Breast epithelium (tissue), 3 donors: Measurements from ENCODE around the gene UGT1A9.

Experiments
- POLR2A ChIP-seq: fragments of 450-650 bp; IDR thresholded peaks from one replicate; pipeline ENCODE4 v1.6.1; 2016; ENCODE audit warnings: antibody characterized with exemption, mild to moderate bottlenecking, moderate library complexity
- TF ChIP-seq, protein P1 (sequence below), 3 donors: fragments of 450-650 bp; IDR thresholded peaks; one replicate each; pipeline ENCODE4 v1.5.1; 2016 to 2017; ENCODE audit warnings: antibody characterized with exemption in 3 of 3, mild to moderate bottlenecking in 3 of 3, moderate library complexity in 3 of 3

DNA sequence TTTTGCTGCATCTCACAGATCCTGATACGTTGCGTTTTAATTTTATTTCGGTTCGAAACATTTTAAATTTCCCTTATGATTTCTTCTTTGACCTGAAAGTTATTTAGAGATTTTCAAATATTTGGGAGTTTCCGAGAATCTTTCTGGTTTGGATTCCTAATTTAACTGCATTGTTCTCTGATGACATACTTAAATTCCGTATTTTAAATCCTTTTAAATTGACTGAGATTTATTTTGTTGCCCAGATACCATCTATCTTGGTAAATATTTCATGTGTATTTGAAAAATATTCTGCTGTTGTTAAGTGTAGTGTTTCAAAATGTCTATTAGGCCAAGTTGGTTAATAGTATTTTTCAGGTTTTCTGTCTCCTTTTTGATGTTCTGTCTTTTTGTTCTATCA is 144.2 kb downstream of the UGT1A9 start:
- TF ChIP-seq POLR2A = no peak
- TF ChIP-seq, protein P1, sequence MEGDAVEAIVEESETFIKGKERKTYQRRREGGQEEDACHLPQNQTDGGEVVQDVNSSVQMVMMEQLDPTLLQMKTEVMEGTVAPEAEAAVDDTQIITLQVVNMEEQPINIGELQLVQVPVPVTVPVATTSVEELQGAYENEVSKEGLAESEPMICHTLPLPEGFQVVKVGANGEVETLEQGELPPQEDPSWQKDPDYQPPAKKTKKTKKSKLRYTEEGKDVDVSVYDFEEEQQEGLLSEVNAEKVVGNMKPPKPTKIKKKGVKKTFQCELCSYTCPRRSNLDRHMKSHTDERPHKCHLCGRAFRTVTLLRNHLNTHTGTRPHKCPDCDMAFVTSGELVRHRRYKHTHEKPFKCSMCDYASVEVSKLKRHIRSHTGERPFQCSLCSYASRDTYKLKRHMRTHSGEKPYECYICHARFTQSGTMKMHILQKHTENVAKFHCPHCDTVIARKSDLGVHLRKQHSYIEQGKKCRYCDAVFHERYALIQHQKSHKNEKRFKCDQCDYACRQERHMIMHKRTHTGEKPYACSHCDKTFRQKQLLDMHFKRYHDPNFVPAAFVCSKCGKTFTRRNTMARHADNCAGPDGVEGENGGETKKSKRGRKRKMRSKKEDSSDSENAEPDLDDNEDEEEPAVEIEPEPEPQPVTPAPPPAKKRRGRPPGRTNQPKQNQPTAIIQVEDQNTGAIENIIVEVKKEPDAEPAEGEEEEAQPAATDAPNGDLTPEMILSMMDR (IDR thresholded peaks at IDR 0.05) = no peak
